ENCODE measurements around the gene MKRN2OS.

DNA sequence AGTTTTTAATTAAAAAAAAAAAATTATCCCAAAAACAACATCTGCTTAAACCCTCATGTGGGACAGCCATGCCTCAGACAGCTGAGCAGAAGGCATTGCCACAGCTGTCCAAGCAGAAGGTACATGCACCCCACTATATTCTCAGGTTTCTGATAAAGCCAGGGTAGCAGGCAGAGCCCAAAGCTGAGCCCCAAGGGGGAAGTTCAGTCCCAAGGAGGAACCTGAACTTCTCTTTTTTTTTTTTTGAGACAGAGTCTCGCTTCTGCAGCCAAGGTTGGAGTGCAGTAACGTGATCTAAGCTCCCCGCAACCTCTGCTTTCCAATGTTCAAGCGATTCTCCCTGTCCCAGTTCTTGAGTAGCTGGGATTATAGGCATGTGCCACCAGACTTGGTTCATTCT lies 44.8 kb upstream of the MKRN2OS start:
- TF ChIP-seq, protein P1, sequence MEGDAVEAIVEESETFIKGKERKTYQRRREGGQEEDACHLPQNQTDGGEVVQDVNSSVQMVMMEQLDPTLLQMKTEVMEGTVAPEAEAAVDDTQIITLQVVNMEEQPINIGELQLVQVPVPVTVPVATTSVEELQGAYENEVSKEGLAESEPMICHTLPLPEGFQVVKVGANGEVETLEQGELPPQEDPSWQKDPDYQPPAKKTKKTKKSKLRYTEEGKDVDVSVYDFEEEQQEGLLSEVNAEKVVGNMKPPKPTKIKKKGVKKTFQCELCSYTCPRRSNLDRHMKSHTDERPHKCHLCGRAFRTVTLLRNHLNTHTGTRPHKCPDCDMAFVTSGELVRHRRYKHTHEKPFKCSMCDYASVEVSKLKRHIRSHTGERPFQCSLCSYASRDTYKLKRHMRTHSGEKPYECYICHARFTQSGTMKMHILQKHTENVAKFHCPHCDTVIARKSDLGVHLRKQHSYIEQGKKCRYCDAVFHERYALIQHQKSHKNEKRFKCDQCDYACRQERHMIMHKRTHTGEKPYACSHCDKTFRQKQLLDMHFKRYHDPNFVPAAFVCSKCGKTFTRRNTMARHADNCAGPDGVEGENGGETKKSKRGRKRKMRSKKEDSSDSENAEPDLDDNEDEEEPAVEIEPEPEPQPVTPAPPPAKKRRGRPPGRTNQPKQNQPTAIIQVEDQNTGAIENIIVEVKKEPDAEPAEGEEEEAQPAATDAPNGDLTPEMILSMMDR (optimal IDR thresholded peaks at IDR 0.05 in 1 of 3, IDR thresholded peaks at IDR 0.05 in 1 of 3, conservative IDR thresholded peaks at IDR 0.05 in 1 of 3; ENCODE audit: extremely low read depth in 1 of 3, insufficient read depth in 2 of 3, low read length in 3 of 3): no peak
- no peak for TF ChIP-seq EZH2 (IDR thresholded peaks at IDR 0.05; ENCODE audit: low read length)
